Psoas muscle (tissue), 8 donors: ENCODE data around the gene BDP1. TPM values are rescaled to one million over a fixed set of nuclear protein-coding genes. Genes with fewer than 3 reads are reported as not detected.
"Not testable (repeated sequence)": the region's sequence is repeated elsewhere in the genome, so short reads cannot be mapped to it uniquely, and the experiment has no call there.

ENCODE experiments used
- ATAC-seq, 4 donors: fragments of 200-7000 bp; cut with Tn5 transposase; one replicate each; pipeline ENCODE4 v1.9.1; 2020; ENCODE audit warnings: moderate library complexity in 3 of 4, mild to moderate bottlenecking in 2 of 4
- DNase-seq, 2 donors: peaks; one replicate each; pipeline ENCODE4 v3.0.0-alpha.2; 2020
- H3K27ac ChIP-seq: fragments of 200-600 bp; one replicate; pipeline ENCODE4 v1.8.0; 2022
- H3K27me3 ChIP-seq, 3 donors: fragments of 200-600 bp in 1 of 3; one replicate each; pipeline versions ENCODE4 v1.6.1 to v1.8.0; 2013 to 2022; ENCODE audit warnings: low read length in 2 of 3, mild to moderate bottlenecking in 2 of 3, moderate library complexity in 1 of 3; ENCODE audit not compliant: insufficient read depth in 3 of 3
- H3K36me3 ChIP-seq, 2 donors: fragments of 200-600 bp in 1 of 2; one replicate each; pipeline versions ENCODE4 v1.6.1 to v1.8.0; 2013 to 2022; ENCODE audit warnings: low read depth in 1 of 2, mild to moderate bottlenecking in 1 of 2, moderate library complexity in 1 of 2; ENCODE audit not compliant: insufficient read depth in 1 of 2
- H3K4me1 ChIP-seq: fragments of 200-600 bp; one replicate; pipeline ENCODE4 v1.8.0; 2022
- H3K4me3 ChIP-seq: fragments of 200-600 bp; one replicate; pipeline ENCODE4 v1.8.0; 2022; ENCODE audit warnings: mild to moderate bottlenecking
- H3K9me3 ChIP-seq: fragments of 200-600 bp; one replicate; pipeline ENCODE4 v1.8.0; 2022
- CTCF ChIP-seq: fragments of 200-600 bp; IDR thresholded peaks from one replicate; pipeline ENCODE4 v1.8.0; 2022; ENCODE audit warnings: antibody characterized with exemption
- WGBS, 3 donors: extraction: QIAGEN DNeasy Blood & Tissue Kit; methylation state at CpG; one replicate each; pipeline versions ENCODE4 v1.1.6 to v1.1.7; 2013; 5-methylcytosine and 5-hydroxymethylcytosine counted together
- intact Hi-C, 2 donors: fragments of 100-400 bp; cut with DNase I; formaldehyde crosslinking; loops; one replicate each; pipeline versions ENCODE4 v1.11.0 to v1.14.2; 2022
- polyA plus RNA-seq, 3 donors: library from polyadenylated mRNA; stranded (reverse); fragments of 200-250 nt; gene quantifications; one replicate each; pipeline ENCODE4 v1.2.3, GENCODE V29; 2013
- total RNA-seq, 4 donors: library from RNA; stranded (reverse); fragmentation: NEBNext Ultra II Directional in 2 of 4; extraction: Animal tissue kit (Norgen Biotek cat#: 25700) in 2 of 4; gene quantifications; one replicate each; pipeline versions ENCODE4 v1.2.1 to v1.2.4, GENCODE V29; 2021 to 2023
- donor health status: healthy with polysubstance abuse.
- donor health status: DM: no; HTN: no; CAD: no; lungs with moderate emphysema.
- donor health status: Bipolar disorder and iron deficiency.
- donor health status: healthy.
- donor health status: DM: yes; HTN: yes; CAD: no.
- donor health status: DM: no; HTN: no; CAD: no.
- donor health status: DM: no; HTN: no; CAD: no.
- donor health status: DM: yes; HTN: yes; CAD: no.

BDP1 gene
- total and polyA plus RNA-seq, 7 donors: 5.5 to 17.7 (median 11.5) TPM

GRCh38 chr5:71533615-71534014 is 78.2 kb downstream of the BDP1 start:
- peaks cover 0 to 44% of the 10 kb centered on the region in 2 donors for H3K36me3 ChIP-seq
- no peak for DNase-seq
- no peak overlapping the region for H3K4me3 ChIP-seq
- H3K27ac ChIP-seq: peak overlapping the region; percentile 51
- H3K4me1 ChIP-seq: peaks cover 10% of the 10 kb centered on the region
- peak; percentile 47 to 86 (median 82) for ATAC-seq
- 92 to 95% (median 93%) methylated on average over 1 of the region's 1 CpG for WGBS, 3 donors
- H3K27me3 ChIP-seq: no peaks in the 10 kb centered on the region
- TF ChIP-seq CTCF: no peak
- no peaks in the 10 kb centered on the region for H3K9me3 ChIP-seq
- intact Hi-C loops: no loop called here

DNA sequence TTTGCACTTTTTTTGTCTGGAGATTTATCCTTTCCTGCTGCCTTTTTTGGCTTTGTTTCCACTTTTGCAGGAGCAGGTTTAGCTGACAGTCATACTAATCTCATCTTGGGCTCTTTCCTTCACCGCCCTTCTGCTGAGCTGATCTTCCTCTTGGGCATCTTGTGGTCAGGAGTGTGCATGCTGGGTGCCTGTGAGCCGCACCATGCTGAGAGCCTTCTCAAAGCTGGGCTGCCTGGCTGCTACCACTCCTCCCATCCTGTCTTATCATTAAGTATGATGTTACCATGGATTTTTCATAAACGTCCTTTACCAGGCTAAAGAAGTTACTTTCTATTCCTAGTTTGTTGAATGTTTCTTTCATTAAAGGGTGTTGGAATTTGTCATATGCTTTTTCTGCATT is 82.2 kb downstream of the BDP1 start:
- intact Hi-C loops: no loop called here
- Histone ChIP-seq H3K4me3 (no peak overlapping the region), H3K9me3 (no peaks in the 10 kb centered on the region), H3K4me1 (peaks cover 10% of the 10 kb centered on the region), H3K27me3 (no peaks in the 10 kb centered on the region), H3K36me3 (peaks cover 0 to 75% of the 10 kb centered on the region in 2 donors), H3K27ac (no peak overlapping the region)
- ATAC-seq (no peak), DNase-seq (no peak)
- 87 to 91% (median 88%) methylated on average over 3 of the region's 3 CpGs for WGBS, 3 donors
- no peak for TF ChIP-seq CTCF

DNA sequence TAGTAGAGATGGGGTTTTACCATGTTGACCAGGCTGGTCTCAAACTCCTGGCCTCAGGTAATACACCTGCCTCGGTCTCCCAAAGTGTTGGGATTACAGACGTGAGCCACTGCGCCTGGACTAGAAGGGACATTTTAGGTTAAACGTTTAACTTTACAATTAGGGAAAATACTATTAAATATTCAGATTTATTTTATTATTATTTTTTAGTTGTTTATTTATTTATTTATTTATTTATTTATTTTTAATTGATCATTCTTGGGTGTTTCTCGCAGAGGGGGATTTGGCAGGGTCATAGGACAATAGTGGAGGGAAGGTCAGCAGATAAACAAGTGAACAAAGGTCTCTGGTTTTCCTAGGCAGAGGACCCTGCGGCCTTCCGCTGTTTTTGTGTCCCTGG is 95.4 kb downstream of the BDP1 start:
- DNase-seq, H3K4me1 ChIP-seq, H3K4me3 ChIP-seq, ATAC-seq, H3K27ac ChIP-seq, intact Hi-C loops, H3K27me3 ChIP-seq, H3K9me3 ChIP-seq: not testable (repeated sequence)
- WGBS, 3 donors: 97 to 99% (median 98%) methylated on average over 7 of the region's 7 CpGs
- peaks cover 6 to 83% of the 10 kb centered on the region in 2 donors for H3K36me3 ChIP-seq

DNA sequence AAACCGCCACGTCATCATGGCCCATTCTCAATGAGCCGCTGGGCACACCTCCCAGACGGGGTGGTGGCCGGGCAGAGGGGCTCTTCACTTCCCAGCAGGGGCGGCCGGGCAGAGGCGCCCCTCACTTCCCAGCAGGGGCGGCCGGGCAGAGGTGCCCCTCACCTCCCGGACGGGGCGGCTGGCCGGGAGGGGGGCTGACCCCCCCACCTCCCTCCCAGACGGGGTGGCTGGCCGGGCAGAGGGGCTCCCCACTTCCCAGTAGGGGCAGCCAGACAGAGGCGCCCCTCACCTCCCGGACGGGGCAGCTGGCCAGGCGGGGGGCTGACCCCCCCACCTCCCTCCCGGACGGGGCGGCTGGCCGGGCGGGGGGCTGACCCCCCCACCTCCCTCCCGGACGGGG is 96.1 kb downstream of the BDP1 start:
- WGBS, 3 donors: 97 to 99% (median 97%) methylated on average over 13 to 22 of the region's 27 CpGs
- H3K27me3 ChIP-seq, H3K9me3 ChIP-seq, H3K4me3 ChIP-seq, ATAC-seq, H3K4me1 ChIP-seq, H3K27ac ChIP-seq, DNase-seq, intact Hi-C loops: not testable (repeated sequence)
- peaks cover 6 to 83% of the 10 kb centered on the region in 2 donors for H3K36me3 ChIP-seq

DNA sequence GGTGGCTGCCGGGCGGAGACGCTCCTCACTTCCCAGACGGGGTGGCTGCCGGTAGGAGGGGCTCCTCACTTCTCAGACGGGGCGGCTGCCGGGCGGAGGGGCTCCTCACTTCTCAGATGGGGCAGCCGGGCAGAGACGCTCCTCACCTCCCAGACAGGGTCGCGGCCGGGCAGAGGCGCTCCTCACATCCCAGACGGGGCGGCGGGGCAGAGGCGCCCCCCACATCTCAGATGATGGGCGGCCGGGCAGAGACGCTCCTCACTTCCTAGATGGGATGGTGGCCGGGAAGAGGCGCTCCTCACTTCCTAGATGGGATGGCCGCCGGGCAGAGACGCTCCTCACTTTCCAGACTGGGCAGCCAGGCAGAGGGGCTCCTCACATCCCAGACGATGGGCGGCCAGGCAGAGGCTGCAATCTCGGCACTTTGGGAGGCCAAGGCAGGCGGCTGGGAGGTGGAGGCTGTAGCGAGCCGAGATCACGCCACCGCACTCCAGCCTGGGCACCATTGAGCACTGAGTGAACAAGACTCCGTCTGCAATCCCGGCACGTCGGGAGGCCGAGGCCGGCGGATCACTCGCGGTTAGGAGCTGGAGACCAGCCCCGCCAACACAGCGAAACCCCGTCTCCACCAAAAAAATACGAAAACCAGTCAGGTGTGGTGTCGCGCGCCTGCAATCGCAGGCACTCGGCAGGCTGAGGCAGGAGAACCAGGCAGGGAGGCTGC is 96.7 kb downstream of the BDP1 start:
- H3K36me3 ChIP-seq: peaks cover 9 to 83% of the 10 kb centered on the region in 2 donors
- H3K4me1 ChIP-seq, H3K27ac ChIP-seq, DNase-seq, intact Hi-C loops, H3K4me3 ChIP-seq, ATAC-seq, H3K27me3 ChIP-seq, H3K9me3 ChIP-seq: not testable (repeated sequence)
- WGBS, 3 donors: 96 to 98% (median 97%) methylated on average over 24 to 53 of the region's 53 CpGs

DNA sequence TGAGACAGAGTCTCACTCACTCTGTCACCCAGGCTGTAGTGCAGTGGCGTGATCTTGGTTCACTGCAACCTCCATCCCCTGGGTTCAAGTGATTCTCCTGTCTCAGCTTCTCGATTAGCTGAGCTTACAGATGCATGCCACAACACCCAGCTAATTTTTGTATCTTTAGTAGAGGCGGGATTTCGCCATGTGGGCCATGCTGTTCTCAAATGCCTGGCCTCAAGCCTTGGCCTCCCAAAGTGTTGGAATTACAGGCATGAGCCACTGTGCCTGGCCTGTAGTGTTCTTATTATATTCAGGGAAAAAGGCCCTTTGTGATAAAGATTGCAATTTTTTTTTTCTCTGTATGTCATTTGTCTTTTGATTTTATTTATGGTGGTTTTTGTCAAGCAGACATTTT is 107.7 kb downstream of the BDP1 start:
- Histone ChIP-seq H3K27ac (no peak overlapping the region), H3K4me1 (no peaks in the 10 kb centered on the region), H3K36me3 (peaks cover 11 to 87% of the 10 kb centered on the region in 2 donors), H3K4me3 (no peak overlapping the region), H3K9me3 (no peaks in the 10 kb centered on the region), H3K27me3 (no peaks in the 10 kb centered on the region)
- intact Hi-C loops: no loop called here
- TF ChIP-seq CTCF: no peak
- 97 to 100% (median 98%) methylated on average over 4 of the region's 4 CpGs for WGBS, 3 donors
- no peak for DNase-seq
- ATAC-seq: no peak
